HEK293 (cell line): Measurements from ENCODE around the gene TSHZ3.
A peak's percentile ranks its signal among the peaks of the same experiment; 100 is the strongest.

Source experiments
- ATF2 ChIP-seq: fragments of 450-650 bp; formaldehyde crosslinking; IDR thresholded peaks from 2 replicates; pipeline ENCODE4 v1.5.1; 2016; ENCODE audit warnings: missing biosample characterization, missing genetic modification characterization, low read depth
- CTCF ChIP-seq: fragments of 450-650 bp; formaldehyde crosslinking; IDR thresholded peaks from 2 replicates; pipeline ENCODE4 v1.5.1; 2016; ENCODE audit warnings: missing biosample characterization, missing genetic modification characterization
- EGR2 ChIP-seq: fragments of 450-650 bp; formaldehyde crosslinking; IDR thresholded peaks from 2 replicates; pipeline ENCODE4 v1.5.1; 2016; ENCODE audit warnings: low read depth, missing biosample characterization, missing genetic modification characterization
- GLI4 ChIP-seq: fragments of 450-650 bp; formaldehyde crosslinking; IDR thresholded peaks from 2 replicates; pipeline ENCODE4 v1.5.1; 2016; ENCODE audit warnings: missing biosample characterization, missing genetic modification characterization
- KLF1 ChIP-seq: fragments of 450-650 bp; formaldehyde crosslinking; IDR thresholded peaks from 2 replicates; pipeline ENCODE4 v1.5.1; 2016; ENCODE audit warnings: missing biosample characterization, missing genetic modification characterization
- REPIN1 ChIP-seq: fragments of 450-650 bp; formaldehyde crosslinking; IDR thresholded peaks from 2 replicates; pipeline ENCODE4 v1.5.1; 2017; ENCODE audit warnings: missing biosample characterization, missing genetic modification characterization, low read depth
- TCF7L2 ChIP-seq: IDR thresholded peaks from 2 replicates; pipeline ENCODE4 v1.6.1; 2011; ENCODE audit warnings: low read depth, mild to moderate bottlenecking, inconsistent platforms, low read length, moderate library complexity, borderline replicate concordance
- YY1 ChIP-seq: fragments of 450-650 bp; formaldehyde crosslinking; IDR thresholded peaks from 2 replicates; pipeline ENCODE4 v1.5.1; 2018; ENCODE audit warnings: missing biosample characterization, missing genetic modification characterization
- YY2 ChIP-seq: fragments of 450-650 bp; formaldehyde crosslinking; IDR thresholded peaks from 2 replicates; pipeline ENCODE4 v1.5.1; 2016; ENCODE audit warnings: missing biosample characterization, missing genetic modification characterization
- ZEB2 ChIP-seq: fragments of 450-650 bp; formaldehyde crosslinking; IDR thresholded peaks from 2 replicates; pipeline ENCODE4 v1.5.1; 2016; ENCODE audit warnings: missing biosample characterization, missing genetic modification characterization
- ZIC2 ChIP-seq: fragments of 450-650 bp; formaldehyde crosslinking; IDR thresholded peaks from 2 replicates; pipeline ENCODE4 v1.5.1; 2016; ENCODE audit warnings: missing biosample characterization, missing genetic modification characterization
- ZNF112 ChIP-seq: fragments of 450-650 bp; formaldehyde crosslinking; IDR thresholded peaks from 2 replicates; pipeline ENCODE4 v1.5.0; 2017; ENCODE audit warnings: missing biosample characterization, missing genetic modification characterization
- ZNF138 ChIP-seq: fragments of 450-650 bp; formaldehyde crosslinking; IDR thresholded peaks from 2 replicates; pipeline ENCODE4 v1.5.1; 2016; ENCODE audit warnings: missing biosample characterization, missing genetic modification characterization, borderline replicate concordance
- ZNF140 ChIP-seq: fragments of 450-650 bp; formaldehyde crosslinking; IDR thresholded peaks from 2 replicates; pipeline ENCODE4 v1.5.1; 2016; ENCODE audit warnings: missing biosample characterization, missing genetic modification characterization
- ZNF157 ChIP-seq: fragments of 450-650 bp; formaldehyde crosslinking; IDR thresholded peaks from 2 replicates; pipeline ENCODE4 v1.5.1; 2016; ENCODE audit warnings: missing biosample characterization, missing genetic modification characterization
- ZNF221 ChIP-seq: fragments of 450-650 bp; formaldehyde crosslinking; IDR thresholded peaks from 2 replicates; pipeline ENCODE4 v1.5.1; 2017; ENCODE audit warnings: missing biosample characterization, missing genetic modification characterization, borderline replicate concordance
- ZNF24 ChIP-seq: fragments of 450-650 bp; formaldehyde crosslinking; IDR thresholded peaks from 2 replicates; pipeline ENCODE4 v1.5.1; 2016; ENCODE audit warnings: missing biosample characterization, missing genetic modification characterization
- ZNF274 ChIP-seq, 2 experiments: fragments of 200-500 bp in 1 of 2; fragments of 450-650 bp in 1 of 2; sonication (Bioruptor generic) in 1 of 2; formaldehyde crosslinking in 1 of 2; IDR thresholded peaks; 2 replicates each; pipeline versions ENCODE4 v1.5.1 to v1.6.1; 2014 to 2016; ENCODE audit warnings: borderline replicate concordance in 1 of 2, inconsistent platforms in 1 of 2, low read length in 1 of 2, missing biosample characterization in 1 of 2, missing genetic modification characterization in 1 of 2
- ZNF311 ChIP-seq: fragments of 450-650 bp; formaldehyde crosslinking; IDR thresholded peaks from 2 replicates; pipeline ENCODE4 v1.5.1; 2017; ENCODE audit warnings: missing biosample characterization, missing genetic modification characterization, borderline replicate concordance
- ZNF391 ChIP-seq: fragments of 450-650 bp; formaldehyde crosslinking; IDR thresholded peaks from 2 replicates; pipeline ENCODE4 v1.5.1; 2016; ENCODE audit warnings: low read depth, missing biosample characterization, missing genetic modification characterization, borderline replicate concordance
- ZNF560 ChIP-seq: fragments of 450-650 bp; formaldehyde crosslinking; IDR thresholded peaks from 2 replicates; pipeline ENCODE4 v1.5.1; 2017; ENCODE audit warnings: missing biosample characterization, missing genetic modification characterization, borderline replicate concordance
- ZNF629 ChIP-seq: fragments of 450-650 bp; formaldehyde crosslinking; IDR thresholded peaks from 2 replicates; pipeline ENCODE4 v1.5.1; 2017; ENCODE audit warnings: missing biosample characterization, missing genetic modification characterization
- ZNF654 ChIP-seq: fragments of 450-650 bp; formaldehyde crosslinking; IDR thresholded peaks from 2 replicates; pipeline ENCODE4 v1.5.1; 2016; ENCODE audit warnings: low read depth, missing biosample characterization, missing genetic modification characterization
- ZNF707 ChIP-seq: fragments of 450-650 bp; formaldehyde crosslinking; IDR thresholded peaks from 2 replicates; pipeline ENCODE4 v1.5.1; 2016; ENCODE audit warnings: missing biosample characterization, missing genetic modification characterization
- ZNF747 ChIP-seq: fragments of 450-650 bp; formaldehyde crosslinking; IDR thresholded peaks from 2 replicates; pipeline ENCODE4 v1.5.1; 2016; ENCODE audit warnings: missing biosample characterization, missing genetic modification characterization
- ZSCAN5A ChIP-seq: fragments of 450-650 bp; formaldehyde crosslinking; IDR thresholded peaks from 2 replicates; pipeline ENCODE4 v1.5.1; 2016; ENCODE audit warnings: missing biosample characterization, missing genetic modification characterization

The TSHZ3 gene

GRCh38 chr19:31356587-31357314 lies 7.5 kb upstream of the TSHZ3 start (continued):
- TF ChIP-seq ZNF157 (tag by site-specific recombination): no peak
- no peak for TF ChIP-seq TCF7L2
- no peak for TF ChIP-seq ZNF707 (tag by site-specific recombination)
- peak; percentile 55 for TF ChIP-seq ZNF654 (tag by site-specific recombination)
- peak; percentile 22; the same call in 1 of the 2 replicates for TF ChIP-seq ZNF24 (tag by site-specific recombination)
- TF ChIP-seq ZNF112 (tag by site-specific recombination): no peak
- 0 out of 2 replicates have a peak, but pooled peaks have one; percentile 3 for TF ChIP-seq ZSCAN5A (tag by site-specific recombination)
- no peak for TF ChIP-seq ZNF221
- no peak for TF ChIP-seq ZNF140
- 0 out of 2 replicates have a peak, but pooled peaks have one; percentile 27 for TF ChIP-seq ZNF629
- TF ChIP-seq YY1 (tag by site-specific recombination): peak; percentile 9; the same call in 1 of the 2 replicates
- no peak for TF ChIP-seq ZNF747 (tag by site-specific recombination)
- no peak for TF ChIP-seq ZNF311 (tag by site-specific recombination)
- TF ChIP-seq ZNF560: no peak
- TF ChIP-seq REPIN1: no peak
- TF ChIP-seq ZEB2 (tag by site-specific recombination): peak; percentile 41
- TF ChIP-seq KLF1 (tag by site-specific recombination): peak; percentile 54
- TF ChIP-seq EGR2 (tag by site-specific recombination): no peak
- no peak for TF ChIP-seq GLI4
- peak; percentile 90 for TF ChIP-seq CTCF (tag by site-specific recombination)
- TF ChIP-seq ZNF274 (IDR thresholded peaks at IDR 0.05; ENCODE audit: low read length): no peak
- TF ChIP-seq ZNF274 (tag by site-specific recombination; IDR thresholded peaks at IDR 0.05; ENCODE audit: borderline replicate concordance): no peak
- no peak for TF ChIP-seq ZNF138 (tag by site-specific recombination)
- 0 out of 2 replicates have a peak, but pooled peaks have one; percentile 49 for TF ChIP-seq ZNF391 (tag by site-specific recombination)
- no peak for TF ChIP-seq YY2
- peak; percentile 54 for TF ChIP-seq ZIC2
- TF ChIP-seq ATF2: no peak
